ENCODE measurements around the gene INO80D. TPM values are rescaled to one million over a fixed set of nuclear protein-coding genes. Genes with fewer than 3 reads are reported as not detected.

The INO80D gene
- total and polyA plus RNA-seq, 2 experiments from 2014 or later, result 17.5 to 37.4 TPM

- TF ChIP-seq, protein P1, sequence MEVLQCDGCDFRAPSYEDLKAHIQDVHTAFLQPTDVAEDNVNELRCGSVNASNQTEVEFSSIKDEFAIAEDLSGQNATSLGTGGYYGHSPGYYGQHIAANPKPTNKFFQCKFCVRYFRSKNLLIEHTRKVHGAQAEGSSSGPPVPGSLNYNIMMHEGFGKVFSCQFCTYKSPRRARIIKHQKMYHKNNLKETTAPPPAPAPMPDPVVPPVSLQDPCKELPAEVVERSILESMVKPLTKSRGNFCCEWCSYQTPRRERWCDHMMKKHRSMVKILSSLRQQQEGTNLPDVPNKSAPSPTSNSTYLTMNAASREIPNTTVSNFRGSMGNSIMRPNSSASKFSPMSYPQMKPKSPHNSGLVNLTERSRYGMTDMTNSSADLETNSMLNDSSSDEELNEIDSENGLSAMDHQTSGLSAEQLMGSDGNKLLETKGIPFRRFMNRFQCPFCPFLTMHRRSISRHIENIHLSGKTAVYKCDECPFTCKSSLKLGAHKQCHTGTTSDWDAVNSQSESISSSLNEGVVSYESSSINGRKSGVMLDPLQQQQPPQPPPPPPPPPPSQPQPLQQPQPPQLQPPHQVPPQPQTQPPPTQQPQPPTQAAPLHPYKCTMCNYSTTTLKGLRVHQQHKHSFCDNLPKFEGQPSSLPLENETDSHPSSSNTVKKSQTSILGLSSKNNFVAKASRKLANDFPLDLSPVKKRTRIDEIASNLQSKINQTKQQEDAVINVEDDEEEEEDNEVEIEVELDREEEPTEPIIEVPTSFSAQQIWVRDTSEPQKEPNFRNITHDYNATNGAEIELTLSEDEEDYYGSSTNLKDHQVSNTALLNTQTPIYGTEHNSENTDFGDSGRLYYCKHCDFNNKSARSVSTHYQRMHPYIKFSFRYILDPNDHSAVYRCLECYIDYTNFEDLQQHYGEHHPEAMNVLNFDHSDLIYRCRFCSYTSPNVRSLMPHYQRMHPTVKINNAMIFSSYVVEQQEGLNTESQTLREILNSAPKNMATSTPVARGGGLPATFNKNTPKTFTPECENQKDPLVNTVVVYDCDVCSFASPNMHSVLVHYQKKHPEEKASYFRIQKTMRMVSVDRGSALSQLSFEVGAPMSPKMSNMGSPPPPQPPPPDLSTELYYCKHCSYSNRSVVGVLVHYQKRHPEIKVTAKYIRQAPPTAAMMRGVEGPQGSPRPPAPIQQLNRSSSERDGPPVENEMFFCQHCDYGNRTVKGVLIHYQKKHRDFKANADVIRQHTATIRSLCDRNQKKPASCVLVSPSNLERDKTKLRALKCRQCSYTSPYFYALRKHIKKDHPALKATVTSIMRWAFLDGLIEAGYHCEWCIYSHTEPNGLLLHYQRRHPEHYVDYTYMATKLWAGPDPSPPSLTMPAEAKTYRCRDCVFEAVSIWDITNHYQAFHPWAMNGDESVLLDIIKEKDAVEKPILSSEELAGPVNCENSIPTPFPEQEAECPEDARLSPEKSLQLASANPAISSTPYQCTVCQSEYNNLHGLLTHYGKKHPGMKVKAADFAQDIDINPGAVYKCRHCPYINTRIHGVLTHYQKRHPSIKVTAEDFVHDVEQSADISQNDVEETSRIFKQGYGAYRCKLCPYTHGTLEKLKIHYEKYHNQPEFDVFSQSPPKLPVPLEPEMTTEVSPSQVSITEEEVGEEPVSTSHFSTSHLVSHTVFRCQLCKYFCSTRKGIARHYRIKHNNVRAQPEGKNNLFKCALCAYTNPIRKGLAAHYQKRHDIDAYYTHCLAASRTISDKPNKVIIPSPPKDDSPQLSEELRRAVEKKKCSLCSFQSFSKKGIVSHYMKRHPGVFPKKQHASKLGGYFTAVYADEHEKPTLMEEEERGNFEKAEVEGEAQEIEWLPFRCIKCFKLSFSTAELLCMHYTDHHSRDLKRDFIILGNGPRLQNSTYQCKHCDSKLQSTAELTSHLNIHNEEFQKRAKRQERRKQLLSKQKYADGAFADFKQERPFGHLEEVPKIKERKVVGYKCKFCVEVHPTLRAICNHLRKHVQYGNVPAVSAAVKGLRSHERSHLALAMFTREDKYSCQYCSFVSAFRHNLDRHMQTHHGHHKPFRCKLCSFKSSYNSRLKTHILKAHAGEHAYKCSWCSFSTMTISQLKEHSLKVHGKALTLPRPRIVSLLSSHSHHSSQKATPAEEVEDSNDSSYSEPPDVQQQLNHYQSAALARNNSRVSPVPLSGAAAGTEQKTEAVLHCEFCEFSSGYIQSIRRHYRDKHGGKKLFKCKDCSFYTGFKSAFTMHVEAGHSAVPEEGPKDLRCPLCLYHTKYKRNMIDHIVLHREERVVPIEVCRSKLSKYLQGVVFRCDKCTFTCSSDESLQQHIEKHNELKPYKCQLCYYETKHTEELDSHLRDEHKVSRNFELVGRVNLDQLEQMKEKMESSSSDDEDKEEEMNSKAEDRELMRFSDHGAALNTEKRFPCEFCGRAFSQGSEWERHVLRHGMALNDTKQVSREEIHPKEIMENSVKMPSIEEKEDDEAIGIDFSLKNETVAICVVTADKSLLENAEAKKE (CRISPR knock-in tag; IDR thresholded peaks at IDR 0.05), result no peak
- TF ChIP-seq ETS1 (IDR thresholded peaks at IDR 0.05) (no peak), CTCF (conservative IDR thresholded peaks at IDR 0.05; ENCODE audit: low read depth in 2 of 2) (no peak), STAT1 (IDR thresholded peaks at IDR 0.05; ENCODE audit: unreplicated experiment) (no peak), NANOG (IDR thresholded peaks at IDR 0.05; ENCODE audit: borderline replicate concordance) (no peak), POLR2AphosphoS5 (IDR thresholded peaks at IDR 0.05; ENCODE audit: low read depth) (no peak)
Observed at GRCh38 chr2:205975082-205975949, 110.7 kb downstream of the INO80D start (continued).

Data from GM23338 (cell line).